Thoracic aorta (tissue), 2 donors: ENCODE measurements around the gene MAPKAPK3. TPM values are rescaled to one million over a fixed set of nuclear protein-coding genes. Genes with fewer than 3 reads are reported as not detected.
"Not testable (repeated sequence)": the region's sequence is repeated elsewhere in the genome, so short reads cannot be mapped to it uniquely, and the experiment has no call there.

Experiments used
- ATAC-seq: fragments of 150-250 bp; one replicate; pipeline ENCODE4 v1.8.0; 2017; ENCODE audit warnings: low read depth; ENCODE audit not compliant: insufficient number of reproducible peaks, low FRiP score
- DNase-seq: peaks from one replicate; pipeline ENCODE4 v3.0.0-alpha.2; 2020; ENCODE audit warnings: low spot score
- H3K27ac ChIP-seq, 2 donors: fragments of 200-600 bp; sonication (generic); 1 replicate in 1 of 2; 2 replicates in 1 of 2; pipeline ENCODE4 v1.5.1; 2016; ENCODE audit warnings: mild to moderate bottlenecking in 2 of 2, moderate library complexity in 2 of 2
- H3K27me3 ChIP-seq: fragments of 200-600 bp; sonication (generic); replicated peaks from 2 replicates; pipeline ENCODE4 v1.6.0; 2016; ENCODE audit warnings: mild to moderate bottlenecking; ENCODE audit not compliant: insufficient read depth
- H3K36me3 ChIP-seq: fragments of 200-600 bp; sonication (generic); one replicate; pipeline ENCODE4 v1.5.1; 2016
- H3K4me1 ChIP-seq, 2 donors: fragments of 200-600 bp; sonication (generic); 1 replicate in 1 of 2; 2 replicates in 1 of 2; pipeline versions ENCODE4 v1.5.1 to v1.6.0; 2016; ENCODE audit warnings: low read depth in 2 of 2, mild to moderate bottlenecking in 1 of 2; ENCODE audit not compliant: control insufficient read depth in 1 of 2
- H3K4me3 ChIP-seq: fragments of 200-600 bp; sonication (generic); 2 replicates; pipeline ENCODE4 v1.5.1; 2016; ENCODE audit warnings: mild to moderate bottlenecking
- H3K9me3 ChIP-seq: fragments of 200-600 bp; sonication (generic); 2 replicates; pipeline ENCODE4 v1.5.1; 2016
- CTCF ChIP-seq: fragments of 200-600 bp; sonication (generic); IDR thresholded peaks from one replicate; pipeline ENCODE4 v1.5.1; 2019; ENCODE audit warnings: antibody characterized with exemption
- total RNA-seq, 2 donors: library from RNA; depleted of rRNA; stranded (reverse); fragments of >200 nt; gene quantifications; one replicate each; pipeline versions ENCODE4 v1.1.0 to v1.2.3, GENCODE V29; 2016

MAPKAPK3 gene
- total RNA-seq, 2 donors from 2014 or later: 20.6 to 31.1 TPM

DNA sequence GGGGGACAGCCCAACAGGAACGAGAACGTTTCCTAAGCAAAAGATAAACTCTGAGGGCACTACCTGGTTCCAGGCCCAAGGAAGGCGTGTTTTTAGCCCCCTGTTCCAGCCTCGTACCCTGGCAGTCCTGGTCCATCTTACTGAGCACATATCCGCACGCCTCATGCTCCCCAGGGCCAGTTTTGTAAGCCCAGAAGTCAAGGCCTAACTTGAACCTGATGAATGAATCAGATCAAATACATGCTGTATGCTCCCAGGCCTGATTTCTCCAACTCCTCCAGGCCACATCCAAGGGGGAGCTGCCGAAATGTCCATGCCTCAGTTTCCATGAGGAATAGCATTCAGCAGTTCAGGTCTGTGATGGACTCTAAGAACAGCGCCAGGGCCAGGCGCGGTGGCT lies 43.4 kb downstream of the MAPKAPK3 start:
- no peaks in the 10 kb centered on the region for H3K4me1 ChIP-seq
- no peak for DNase-seq
- H3K27me3 ChIP-seq: no peaks in the 10 kb centered on the region
- ATAC-seq: no peak
- H3K27ac ChIP-seq: no peak overlapping the region
- no peaks in the 10 kb centered on the region for H3K36me3 ChIP-seq
- no peak overlapping the region for H3K4me3 ChIP-seq
- no peak for TF ChIP-seq CTCF
- no peaks in the 10 kb centered on the region for H3K9me3 ChIP-seq

- Histone ChIP-seq H3K4me1 (no peaks in the 10 kb centered on the region), H3K4me3 (no peak overlapping the region), H3K27me3 (no peaks in the 10 kb centered on the region), H3K27ac (no peak overlapping the region), H3K9me3 (no peaks in the 10 kb centered on the region), H3K36me3 (no peaks in the 10 kb centered on the region)
- DNase-seq (no peak), ATAC-seq (no peak)
- TF ChIP-seq CTCF: no peak
Measured at GRCh38 chr3:50661321-50661837, 44.4 kb downstream of the MAPKAPK3 start.

DNA sequence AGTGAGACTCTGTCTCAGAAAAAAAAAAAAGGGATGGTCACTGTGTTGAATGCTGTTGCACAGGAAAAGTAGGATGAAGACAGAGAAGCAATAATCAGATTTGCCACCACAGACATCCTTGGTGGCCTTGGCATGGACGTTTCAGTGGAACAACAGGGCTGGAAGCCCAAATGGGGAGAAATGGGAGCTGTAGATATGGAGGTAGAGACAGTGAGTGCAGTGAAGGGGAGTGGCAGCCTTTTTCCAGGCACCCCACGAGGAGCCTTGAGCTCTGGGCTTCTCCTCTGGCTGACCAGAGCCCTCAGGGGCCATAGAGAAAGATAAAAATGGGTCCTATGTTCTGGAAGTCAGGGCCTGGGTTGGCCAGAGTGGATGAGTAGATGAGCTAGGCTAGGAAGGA lies 45.5 kb downstream of the MAPKAPK3 start:
- DNase-seq: no peak
- no peak overlapping the region for H3K4me3 ChIP-seq
- TF ChIP-seq CTCF: no peak
- no peak overlapping the region for H3K27ac ChIP-seq
- no peaks in the 10 kb centered on the region for H3K36me3 ChIP-seq
- no peaks in the 10 kb centered on the region for H3K4me1 ChIP-seq
- ATAC-seq: no peak
- H3K27me3 ChIP-seq: no peaks in the 10 kb centered on the region
- H3K9me3 ChIP-seq: no peaks in the 10 kb centered on the region

GRCh38 chr3:50665081-50665840 lies 48.3 kb downstream of the MAPKAPK3 start:
- no peaks in the 10 kb centered on the region for H3K36me3 ChIP-seq
- DNase-seq (no peak), ATAC-seq (no peak)
- no peaks in the 10 kb centered on the region for H3K27me3 ChIP-seq
- no peak overlapping the region for H3K4me3 ChIP-seq
- H3K9me3 ChIP-seq: no peaks in the 10 kb centered on the region
- no peak overlapping the region for H3K27ac ChIP-seq
- no peak for TF ChIP-seq CTCF
- H3K4me1 ChIP-seq: no peaks in the 10 kb centered on the region

DNA sequence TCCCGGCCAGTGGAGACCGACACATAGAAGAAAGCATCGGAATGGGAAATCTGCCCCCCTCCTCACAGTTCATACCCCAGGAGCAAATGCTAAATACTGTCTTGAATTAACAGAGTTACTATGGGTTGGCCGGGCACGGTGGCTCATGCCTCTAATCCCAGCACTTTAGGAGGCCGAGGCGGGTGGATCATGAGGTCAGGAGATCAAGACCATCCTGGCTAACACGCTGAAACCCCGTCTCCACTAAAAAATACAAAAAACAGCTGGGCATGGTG lies 48.8 kb downstream of the MAPKAPK3 start:
- not testable (repeated sequence) for H3K27me3 ChIP-seq, H3K9me3 ChIP-seq, H3K4me1 ChIP-seq, H3K4me3 ChIP-seq, DNase-seq, ATAC-seq, H3K36me3 ChIP-seq, H3K27ac ChIP-seq

- H3K9me3 ChIP-seq: no peaks in the 10 kb centered on the region
- H3K27ac ChIP-seq: no peak overlapping the region
- H3K36me3 ChIP-seq: no peaks in the 10 kb centered on the region
- H3K4me1 ChIP-seq: no peaks in the 10 kb centered on the region
- TF ChIP-seq CTCF: no peak
- DNase-seq (no peak), ATAC-seq (no peak)
- H3K27me3 ChIP-seq: no peaks in the 10 kb centered on the region
- no peak overlapping the region for H3K4me3 ChIP-seq
Measured at GRCh38 chr3:50666837-50667236, 49.9 kb downstream of the MAPKAPK3 start.
